K562 (cell line): ENCODE results near the gene ABCC9. TPM values are rescaled to one million over a fixed set of nuclear protein-coding genes. Genes with fewer than 3 reads are reported as not detected.

Source experiments
- ATAC-seq: fragments of 200-7000 bp; cut with Tn5 transposase; 3 replicates; pipeline ENCODE4 v1.9.1; 2020; ENCODE audit warnings: moderate library complexity
- BruUV-seq: library from RNA; stranded (reverse); fragments of 400-500 nt; replicated peaks from 2 replicates; lab custom pipeline; 2021; lab: Mats Ljungman, UMichigan
- CTCF ChIA-PET: fragments of 300-600 bp; formaldehyde crosslinking; extraction: SDS; loops from one replicate; lab custom pipeline; 2021; ENCODE audit warnings: low intra/inter-chr PET ratio; lab: Yijun Ruan, JAX
- POLR2A ChIA-PET: fragments of 300-600, 350-650 bp; sonication (Branson Sonifier 250); formaldehyde crosslinking; extraction: SDS; loops from one replicate; lab custom pipeline; 2021; ENCODE audit warnings: antibody characterized with exemption, inconsistent platforms; lab: Yijun Ruan, JAX
- DNase-seq, 4 experiments: peaks; one replicate each; pipeline versions ENCODE4 v3.0.0 to v3.0.0-alpha.2; 2011 to 2018; ENCODE audit warnings: low spot score in 3 of 4, mixed read lengths in 3 of 4; ENCODE audit errors: extremely low read depth in 1 of 4
- FAIRE-seq: peaks from 2 replicates; lab custom pipeline; 2011; peaks lifted over from hg19 to GRCh38; lab: Jason Lieb, UNC
- H2AFZ ChIP-seq: 2 replicates; pipeline ENCODE4 v1.6.0; 2011; ENCODE audit warnings: low read depth, low read length, control low read depth, inconsistent platforms
- H3K27ac ChIP-seq: fragments of 200-600 bp; 3 replicates; pipeline ENCODE4 v1.8.0; 2011; ENCODE audit warnings: low read depth, mild to moderate bottlenecking, control low read depth, inconsistent platforms, low read length, moderate library complexity, mixed read lengths; ENCODE audit errors: extremely low read depth
- H3K27me3 ChIP-seq, 2 experiments: fragments of 300-600 bp in 1 of 2; 2 replicates in 1 of 2; 3 replicates in 1 of 2; pipeline versions ENCODE4 v1.6.0 to v1.8.0; 2011; ENCODE audit warnings: inconsistent platforms in 2 of 2, low read length in 2 of 2, mild to moderate bottlenecking in 1 of 2, mixed read lengths in 1 of 2, moderate library complexity in 1 of 2; ENCODE audit not compliant: control insufficient read depth in 2 of 2, insufficient read depth in 2 of 2
- H3K36me3 ChIP-seq: fragments of 300-600 bp; 3 replicates; pipeline ENCODE4 v1.8.0; 2011; ENCODE audit warnings: mild to moderate bottlenecking, low read length, inconsistent platforms; ENCODE audit not compliant: control insufficient read depth, insufficient read depth
- H3K4me1 ChIP-seq, 2 experiments: fragments of 200-600 bp in 1 of 2; replicated peaks in 1 of 2; 2 replicates in 1 of 2; 3 replicates in 1 of 2; pipeline versions ENCODE4 v1.5.1 to v1.8.0; 2011; ENCODE audit warnings: inconsistent platforms in 2 of 2, low read length in 2 of 2, mild to moderate bottlenecking in 1 of 2, mixed read lengths in 1 of 2, moderate library complexity in 1 of 2; ENCODE audit not compliant: control insufficient read depth in 2 of 2, insufficient read depth in 2 of 2
- H3K4me2 ChIP-seq: 2 replicates; pipeline ENCODE4 v1.6.1; 2011; ENCODE audit warnings: low read length, control low read depth, inconsistent platforms, mixed read lengths; ENCODE audit not compliant: insufficient read depth
- H3K4me3 ChIP-seq: fragments of 200-600 bp; sonication (generic), shearing (Covaris generic); 2 replicates; pipeline ENCODE4 v1.5.1; 2016; ENCODE audit warnings: control low read depth, inconsistent platforms
- H3K79me2 ChIP-seq: fragments of 200-600 bp; 3 replicates; pipeline ENCODE4 v1.8.0; 2011; ENCODE audit warnings: low read length, inconsistent platforms; ENCODE audit not compliant: control insufficient read depth, insufficient read depth
- H3K9ac ChIP-seq, 2 experiments: 2 replicates each; pipeline versions ENCODE4 v1.6.0 to v1.6.1; 2011; ENCODE audit warnings: low read depth in 2 of 2, low read length in 2 of 2, control low read depth in 1 of 2, inconsistent platforms in 1 of 2, mild to moderate bottlenecking in 1 of 2, mixed read lengths in 1 of 2; ENCODE audit not compliant: insufficient read depth in 1 of 2
- H3K9me1 ChIP-seq: one replicate; pipeline ENCODE4 v1.6.0; 2011; ENCODE audit warnings: inconsistent platforms, mild to moderate bottlenecking, low read length, moderate library complexity; ENCODE audit not compliant: control insufficient read depth, insufficient read depth
- H3K9me3 ChIP-seq: replicated peaks from 2 replicates; pipeline ENCODE4 v1.5.1; 2011; ENCODE audit warnings: low read depth, low read length, inconsistent platforms; ENCODE audit not compliant: control insufficient read depth, insufficient read depth
- H4K20me1 ChIP-seq: replicated peaks from 2 replicates; pipeline ENCODE4 v1.6.1; 2011; ENCODE audit warnings: low read length, inconsistent platforms, mixed read lengths; ENCODE audit not compliant: control insufficient read depth, insufficient read depth
- BRD9 ChIP-seq: fragments of 450-650 bp; IDR thresholded peaks from 2 replicates; pipeline ENCODE4 v1.6.1; 2018; ENCODE audit warnings: low read depth; ENCODE audit not compliant: partially characterized antibody
- EP400 ChIP-seq: fragments of 450-650 bp; IDR thresholded peaks from 2 replicates; pipeline ENCODE4 v1.6.1; 2017; ENCODE audit warnings: antibody characterized with exemption, mild to moderate bottlenecking, moderate library complexity
- FOXK2 ChIP-seq, 2 experiments: fragments of 450-650 bp; IDR thresholded peaks in 1 of 2; conservative IDR thresholded peaks in 1 of 2; 2 replicates each; pipeline ENCODE4 v1.6.1; 2016; ENCODE audit warnings: low read depth in 2 of 2, mild to moderate bottlenecking in 1 of 2
- GTF2E2 ChIP-seq: fragments of 200-800 bp; sonication (Bioruptor generic); IDR thresholded peaks from 2 replicates; pipeline ENCODE4 v1.6.1; 2016; ENCODE audit warnings: missing genetic modification characterization, missing compliant biosample characterization
- JUNB ChIP-seq: fragments of 450-650 bp; formaldehyde crosslinking; conservative IDR thresholded peaks from 2 replicates; pipeline ENCODE4 v1.4.0; 2020; ENCODE audit warnings: mild to moderate bottlenecking
- MAFF ChIP-seq: IDR thresholded peaks from 2 replicates; pipeline ENCODE4 v1.6.1; 2012; ENCODE audit warnings: low read length, improper control_type of control experiment
- MCM2 ChIP-seq: fragments of 450-650 bp; IDR thresholded peaks from 2 replicates; pipeline ENCODE4 v1.6.1; 2017; ENCODE audit warnings: low read depth, mild to moderate bottlenecking
- NCOA6 ChIP-seq: fragments of 450-650 bp; IDR thresholded peaks from 2 replicates; pipeline ENCODE4 v1.6.1; 2017; ENCODE audit warnings: mild to moderate bottlenecking
- NONO ChIP-seq, 2 experiments: fragments of 200-400 bp in 1 of 2; fragments of 450-650 bp in 1 of 2; formaldehyde crosslinking in 1 of 2; IDR thresholded peaks; 2 replicates each; pipeline ENCODE4 v1.6.1; 2017; ENCODE audit warnings: low read depth in 2 of 2, mild to moderate bottlenecking in 2 of 2, moderate library complexity in 2 of 2, low read length in 1 of 2
- PCBP2 ChIP-seq: fragments of 200-400 bp; formaldehyde crosslinking; IDR thresholded peaks from 2 replicates; pipeline ENCODE4 v1.6.1; 2018; ENCODE audit warnings: low read length, low read depth, mild to moderate bottlenecking, moderate library complexity; ENCODE audit not compliant: poor library complexity, severe bottlenecking
- PHF8 ChIP-seq: fragments of 200-600 bp; sonication (generic); IDR thresholded peaks from 2 replicates; pipeline ENCODE4 v1.6.1; 2012; ENCODE audit warnings: mixed run types, mild to moderate bottlenecking, inconsistent platforms, low read length, moderate library complexity, borderline replicate concordance
- SP1 ChIP-seq: sonication (generic); formaldehyde crosslinking; IDR thresholded peaks from 2 replicates; pipeline ENCODE4 v1.8.1; 2022; ENCODE audit warnings: mild to moderate bottlenecking, missing genetic modification reagents
- WGBS: fragments of 100-300 bp; shearing (Covaris generic); methylation state at CpG from one replicate; pipeline ENCODE4 v1.1.6; 2016; ENCODE audit warnings: low coverage, mixed read lengths; ENCODE audit not compliant: insufficient coverage; ENCODE audit errors: missing lambda C conversion rate; 5-methylcytosine and 5-hydroxymethylcytosine counted together
- in situ Hi-C: fragments of 300-500 bp; cut with MboI; formaldehyde crosslinking; loops from 4 replicates; pipeline ENCODE4 v1.15.0; 2018; ENCODE audit warnings: inconsistent platforms, mixed read lengths
- intact Hi-C: fragments of 100-400 bp; cut with micrococcal nuclease; formaldehyde crosslinking; loops from 2 replicates; pipeline ENCODE4 v1.14.2; 2022
- polyA plus RNA-seq, 8 experiments: library from polyadenylated mRNA; depleted of rRNA in 4 of 8; stranded (reverse) in 5 of 8; unstranded in 3 of 8; fragments of >200 nt; fragmentation: Nextera tagmentation in 2 of 8; fragmentation: Illumina TruSeq in 1 of 8; extraction: Ambion mirVana in 2 of 8; extraction: Trizol in 1 of 8; gene quantifications; 2 replicates each; pipeline versions ENCODE4 v1.2.1 to v1.2.3, GENCODE V29; 2011 to 2014; ENCODE audit warnings: inconsistent platforms in 1 of 8, missing spikeins in 1 of 8
- total RNA-seq, 7 experiments: library from RNA; depleted of rRNA in 6 of 7; stranded (reverse); fragments of >200 nt in 6 of 7; fragmentation: Illumina TruSeq in 2 of 7; extraction: Trizol in 2 of 7; gene quantifications; 2 replicates each; pipeline versions ENCODE4 v1.2.1 to v1.2.3, GENCODE V29; 2011 to 2021; ENCODE audit warnings: low replicate concordance in 1 of 7
- TF ChIP-seq, protein P1 (sequence below): sonication (generic); formaldehyde crosslinking; IDR thresholded peaks from 2 replicates; pipeline ENCODE4 v1.8.1; 2023; ENCODE audit warnings: mild to moderate bottlenecking, missing genetic modification reagents
- TF ChIP-seq, protein P2 (sequence below): fragments of 450-650 bp; IDR thresholded peaks from one replicate; pipeline ENCODE4 v1.6.1; 2018; ENCODE audit warnings: mild to moderate bottlenecking, moderate library complexity; ENCODE audit not compliant: partially characterized antibody
- TF ChIP-seq, protein P3 (sequence below): conservative IDR thresholded peaks from 2 replicates; pipeline ENCODE4 v1.6.1; 2011; ENCODE audit warnings: low read depth, mild to moderate bottlenecking, low read length; ENCODE audit not compliant: control insufficient read depth

Gene ABCC9
- total and polyA plus RNA-seq, 9 of the 15 experiments (the other 6 are each of a cell fraction or from before 2014, with no cell fraction given): 0.05 to 0.40 (median 0.18) TPM

DNA sequence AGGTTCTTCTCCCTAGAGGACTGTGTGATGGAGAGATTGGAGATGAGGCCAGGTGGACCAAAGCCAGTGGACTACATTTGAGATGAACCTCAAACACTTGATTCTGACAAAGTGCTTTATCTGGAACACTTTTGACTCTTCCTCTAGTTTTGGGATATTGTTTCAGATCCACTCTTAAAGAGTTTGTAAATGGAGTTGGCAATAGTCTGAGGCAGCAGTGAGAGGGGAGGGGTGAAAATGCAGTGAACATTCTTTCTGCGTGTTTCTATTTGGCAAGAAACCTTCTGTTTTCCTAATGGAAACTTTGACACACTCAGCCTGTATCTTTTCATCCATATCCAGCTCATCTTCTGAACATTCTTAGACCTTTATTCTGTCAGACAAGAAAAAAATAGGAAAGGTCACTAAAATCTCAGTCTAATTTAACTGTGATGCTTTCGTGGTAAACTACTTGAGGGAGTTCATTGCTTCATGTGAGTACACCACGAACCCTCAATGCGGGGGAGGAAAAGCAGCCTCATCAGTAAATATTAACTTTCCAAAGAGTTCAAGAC lies 109.4 kb downstream of the ABCC9 start (continued):
- TF ChIP-seq, protein P1, sequence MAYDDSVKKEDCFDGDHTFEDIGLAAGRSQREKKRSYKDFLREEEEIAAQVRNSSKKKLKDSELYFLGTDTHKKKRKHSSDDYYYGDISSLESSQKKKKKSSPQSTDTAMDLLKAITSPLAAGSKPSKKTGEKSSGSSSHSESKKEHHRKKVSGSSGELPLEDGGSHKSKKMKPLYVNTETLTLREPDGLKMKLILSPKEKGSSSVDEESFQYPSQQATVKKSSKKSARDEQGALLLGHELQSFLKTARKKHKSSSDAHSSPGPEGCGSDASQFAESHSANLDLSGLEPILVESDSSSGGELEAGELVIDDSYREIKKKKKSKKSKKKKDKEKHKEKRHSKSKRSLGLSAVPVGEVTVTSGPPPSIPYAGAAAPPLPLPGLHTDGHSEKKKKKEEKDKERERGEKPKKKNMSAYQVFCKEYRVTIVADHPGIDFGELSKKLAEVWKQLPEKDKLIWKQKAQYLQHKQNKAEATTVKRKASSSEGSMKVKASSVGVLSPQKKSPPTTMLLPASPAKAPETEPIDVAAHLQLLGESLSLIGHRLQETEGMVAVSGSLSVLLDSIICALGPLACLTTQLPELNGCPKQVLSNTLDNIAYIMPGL (CRISPR knock-in tag): no peak
- TF ChIP-seq NCOA6 (no peak), SP1 (CRISPR knock-in tag) (no peak), NONO (IDR thresholded peaks at IDR 0.05; ENCODE audit: low read depth in 2 of 2, low read length in 1 of 2) (no peak), JUNB (no peak)

DNA sequence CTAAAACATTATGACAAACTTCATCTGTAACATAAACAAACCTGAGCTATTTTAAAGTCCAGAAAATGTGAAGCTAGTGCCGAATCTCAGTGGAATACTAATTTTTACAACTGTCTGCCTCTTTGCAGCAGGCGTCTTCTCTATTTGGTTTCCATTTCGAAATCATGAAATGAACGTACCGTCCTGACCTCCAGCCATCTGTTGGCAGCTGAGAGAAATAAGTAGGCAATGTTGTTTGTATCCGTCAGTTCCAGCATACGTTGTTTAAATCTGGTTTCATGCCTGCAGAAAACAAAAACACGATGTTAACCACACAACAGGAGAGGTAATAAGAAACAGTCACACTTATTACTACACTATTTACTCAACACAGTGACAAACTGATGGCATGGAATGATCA lies 112.4 kb downstream of the ABCC9 start:
- H3K4me1 ChIP-seq: no peaks in the 10 kb centered on the region
- no peak overlapping the region for H3K4me3 ChIP-seq
- no TSS peak for BruUV-seq
- no peak for TF ChIP-seq PHF8
- TF ChIP-seq GTF2E2: no peak
- no peak for TF ChIP-seq MAFF
- no peak for TF ChIP-seq EP400
- no peak for TF ChIP-seq PCBP2
- TF ChIP-seq, protein P2, sequence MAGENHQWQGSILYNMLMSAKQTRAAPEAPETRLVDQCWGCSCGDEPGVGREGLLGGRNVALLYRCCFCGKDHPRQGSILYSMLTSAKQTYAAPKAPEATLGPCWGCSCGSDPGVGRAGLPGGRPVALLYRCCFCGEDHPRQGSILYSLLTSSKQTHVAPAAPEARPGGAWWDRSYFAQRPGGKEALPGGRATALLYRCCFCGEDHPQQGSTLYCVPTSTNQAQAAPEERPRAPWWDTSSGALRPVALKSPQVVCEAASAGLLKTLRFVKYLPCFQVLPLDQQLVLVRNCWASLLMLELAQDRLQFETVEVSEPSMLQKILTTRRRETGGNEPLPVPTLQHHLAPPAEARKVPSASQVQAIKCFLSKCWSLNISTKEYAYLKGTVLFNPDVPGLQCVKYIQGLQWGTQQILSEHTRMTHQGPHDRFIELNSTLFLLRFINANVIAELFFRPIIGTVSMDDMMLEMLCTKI: no peak
- no peak for TF ChIP-seq BRD9
- TF ChIP-seq, protein P3, sequence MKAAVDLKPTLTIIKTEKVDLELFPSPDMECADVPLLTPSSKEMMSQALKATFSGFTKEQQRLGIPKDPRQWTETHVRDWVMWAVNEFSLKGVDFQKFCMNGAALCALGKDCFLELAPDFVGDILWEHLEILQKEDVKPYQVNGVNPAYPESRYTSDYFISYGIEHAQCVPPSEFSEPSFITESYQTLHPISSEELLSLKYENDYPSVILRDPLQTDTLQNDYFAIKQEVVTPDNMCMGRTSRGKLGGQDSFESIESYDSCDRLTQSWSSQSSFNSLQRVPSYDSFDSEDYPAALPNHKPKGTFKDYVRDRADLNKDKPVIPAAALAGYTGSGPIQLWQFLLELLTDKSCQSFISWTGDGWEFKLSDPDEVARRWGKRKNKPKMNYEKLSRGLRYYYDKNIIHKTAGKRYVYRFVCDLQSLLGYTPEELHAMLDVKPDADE: no peak
- TF ChIP-seq FOXK2 (conservative IDR thresholded peaks at IDR 0.05 in 1 of 2, IDR thresholded peaks at IDR 0.05 in 1 of 2; ENCODE audit: low read depth in 2 of 2): no peak
- TF ChIP-seq MCM2: no peak
- H3K9me1 ChIP-seq: no peaks in the 10 kb centered on the region
- ChIA-PET POLR2A (no interaction called here), CTCF (no interaction called here)
- FAIRE-seq: no peak
- H3K9ac ChIP-seq: no peak overlapping the region
- no peaks in the 10 kb centered on the region for H4K20me1 ChIP-seq
- no peak overlapping the region for H3K27ac ChIP-seq
- ATAC-seq: no peak
- H3K27me3 ChIP-seq: no peaks in the 10 kb centered on the region
- H3K36me3 ChIP-seq: no peaks in the 10 kb centered on the region
- H3K4me2 ChIP-seq: no peak overlapping the region
- H3K79me2 ChIP-seq: no peaks in the 10 kb centered on the region
- in situ Hi-C loops (no loop called here), intact Hi-C loops (loop anchor here (2.0 kb wide), 1 partner anchor 30 kb away; no protein-coding TSS in a partner anchor)
- WGBS: 9% methylated on average over 8 of the region's 8 CpGs
- H2AFZ ChIP-seq: no peak overlapping the region
- DNase-seq: no peak
- H3K9me3 ChIP-seq: no peaks in the 10 kb centered on the region
